Neural crest cell (in vitro differentiated cells): ENCODE results near the gene SFMBT1. TPM values are rescaled to one million over a fixed set of nuclear protein-coding genes. Genes with fewer than 3 reads are reported as not detected.

Experiments
- DNase-seq: peaks from one replicate; pipeline ENCODE4 v3.0.0; 2021; ENCODE audit warnings: low read depth, mixed read lengths, low spot score
- H3K27ac Mint-ChIP-seq: one replicate; pipeline ENCODE4 v1.8.0; 2021; ENCODE audit warnings: mild to moderate bottlenecking, mixed read lengths; ENCODE audit not compliant: unreplicated experiment
- H3K27me3 Mint-ChIP-seq: 2 replicates; pipeline ENCODE4 v1.8.0; 2021; ENCODE audit warnings: low read depth, mild to moderate bottlenecking, mixed read lengths
- H3K36me3 Mint-ChIP-seq: 2 replicates; pipeline ENCODE4 v1.8.0; 2021; ENCODE audit warnings: low read depth, mild to moderate bottlenecking, mixed read lengths
- H3K4me1 Mint-ChIP-seq: 2 replicates; pipeline ENCODE4 v1.8.0; 2021; ENCODE audit warnings: mixed read lengths
- H3K4me3 Mint-ChIP-seq: one replicate; pipeline ENCODE4 v1.8.0; 2021; ENCODE audit warnings: mild to moderate bottlenecking, mixed read lengths
- H3K9me3 Mint-ChIP-seq: 2 replicates; pipeline ENCODE4 v1.8.0; 2021; ENCODE audit warnings: mixed read lengths
- CTCF ChIP-seq: fragments of 200-600 bp; sonication (generic); conservative IDR thresholded peaks from 2 replicates; pipeline ENCODE4 v1.5.0; 2021; ENCODE audit warnings: antibody characterized with exemption, mild to moderate bottlenecking
- total RNA-seq: library from RNA; stranded (reverse); gene quantifications from 2 replicates; pipeline ENCODE4 v1.2.1, GENCODE V29; 2021

Gene SFMBT1
- total RNA-seq, 1 donor from 2014 or later, result 19.8 TPM

GRCh38 chr3:52983336-52983807 is 62.5 kb downstream of the SFMBT1 start:
- Mint-ChIP-seq H3K27me3 (no peaks in the 10 kb centered on the region), H3K4me3 (no peak overlapping the region), H3K27ac (no peak overlapping the region), H3K9me3 (peaks cover 2% of the 10 kb centered on the region), H3K4me1 (peaks cover 16% of the 10 kb centered on the region), H3K36me3 (no peaks in the 10 kb centered on the region)
- no peak for DNase-seq
- TF ChIP-seq CTCF, result no peak

- TF ChIP-seq CTCF, result no peak
- peaks cover 2% of the 10 kb centered on the region for H3K9me3 Mint-ChIP-seq
- H3K4me1 Mint-ChIP-seq, result peaks cover 16% of the 10 kb centered on the region
- H3K4me3 Mint-ChIP-seq, result no peak overlapping the region
- H3K36me3 Mint-ChIP-seq, result no peaks in the 10 kb centered on the region
- no peak for DNase-seq
- no peak overlapping the region for H3K27ac Mint-ChIP-seq
- H3K27me3 Mint-ChIP-seq, result no peaks in the 10 kb centered on the region
Observed at GRCh38 chr3:52982839-52983238, 63.0 kb downstream of the SFMBT1 start.

- Mint-ChIP-seq H3K4me1 (peaks cover 16% of the 10 kb centered on the region), H3K9me3 (peaks cover 2% of the 10 kb centered on the region), H3K27me3 (no peaks in the 10 kb centered on the region), H3K4me3 (no peak overlapping the region), H3K36me3 (no peaks in the 10 kb centered on the region), H3K27ac (no peak overlapping the region)
- no peak for DNase-seq
- no peak for TF ChIP-seq CTCF
Observed at GRCh38 chr3:52979190-52979983, 66.5 kb downstream of the SFMBT1 start.

- no peak for DNase-seq
- H3K36me3 Mint-ChIP-seq, result no peaks in the 10 kb centered on the region
- no peaks in the 10 kb centered on the region for H3K27me3 Mint-ChIP-seq
- TF ChIP-seq CTCF, result no peak
- no peak overlapping the region for H3K4me3 Mint-ChIP-seq
- H3K9me3 Mint-ChIP-seq, result peaks cover 2% of the 10 kb centered on the region
- H3K27ac Mint-ChIP-seq, result no peak overlapping the region
- H3K4me1 Mint-ChIP-seq, result peaks cover 7% of the 10 kb centered on the region
Observed at GRCh38 chr3:52978109-52978754, 67.6 kb downstream of the SFMBT1 start.

GRCh38 chr3:52973806-52974205 is 72.1 kb downstream of the SFMBT1 start:
- H3K9me3 Mint-ChIP-seq, result no peaks in the 10 kb centered on the region
- peaks cover 2% of the 10 kb centered on the region for H3K36me3 Mint-ChIP-seq
- no peak for TF ChIP-seq CTCF
- H3K4me3 Mint-ChIP-seq, result no peak overlapping the region
- no peak for DNase-seq
- H3K27ac Mint-ChIP-seq, result no peak overlapping the region
- no peaks in the 10 kb centered on the region for H3K27me3 Mint-ChIP-seq
- no peaks in the 10 kb centered on the region for H3K4me1 Mint-ChIP-seq
